G401 (cell line): ENCODE measurements around the gene SEC23IP. TPM values are rescaled to one million over a fixed set of nuclear protein-coding genes. Genes with fewer than 3 reads are reported as not detected.
"Not testable (repeated sequence)": the region's sequence is repeated elsewhere in the genome, so short reads cannot be mapped to it uniquely, and the experiment has no call there.

Experiments
- DNase-seq: peaks from one replicate; pipeline ENCODE4 v3.0.0-alpha.2; 2015; ENCODE audit warnings: low spot score
- in situ Hi-C: cut with HindIII; loops from 2 replicates; pipeline ENCODE4 v1.10.0; 2016; ENCODE audit warnings: low sequenced_read_pairs, mixed read lengths
- total RNA-seq: library from RNA; depleted of rRNA; stranded (reverse); fragments of >200 nt; shearing (Covaris generic); gene quantifications from 2 replicates; pipeline ENCODE4 v1.2.3, GENCODE V29; 2014; rRNA removed

The SEC23IP gene
- total RNA-seq, result 5.4 and 28.6 TPM in 2 replicates

GRCh38 chr10:119892188-119893065, at the start of gene SEC23IP:
TSS of gene SEC23IP (plus strand) at chr10:119892730. CDS start at chr10:119892783, 53 bp downstream.
- in situ Hi-C loops, result no loop called here
- DNase-seq, result peak; percentile 98

- no peak for DNase-seq
- in situ Hi-C loops, result no loop called here
These were observed 46.9 kb upstream of the SEC23IP start for GRCh38 chr10:119845656-119846055.

GRCh38 chr10:119849031-119849789, 43.3 kb upstream of the SEC23IP start:
- in situ Hi-C loops, result no loop called here
- no peak for DNase-seq

GRCh38 chr10:119849944-119850343, 42.6 kb upstream of the SEC23IP start:
- in situ Hi-C loops, result no loop called here
- no peak for DNase-seq

GRCh38 chr10:119852277-119852676, 40.3 kb upstream of the SEC23IP start:
- in situ Hi-C loops, result no loop called here
- DNase-seq, result no peak

- in situ Hi-C loops, result no loop called here
- peak; percentile 36 for DNase-seq
These were observed 39.7 kb upstream of the SEC23IP start for GRCh38 chr10:119852822-119853221.

GRCh38 chr10:119853574-119853973, 39.0 kb upstream of the SEC23IP start:
- in situ Hi-C loops, result no loop called here
- no peak for DNase-seq

- DNase-seq, result no peak
- in situ Hi-C loops, result no loop called here
These were observed 34.5 kb upstream of the SEC23IP start for GRCh38 chr10:119858063-119858462.

- peak; percentile 72 for DNase-seq
These were observed 32.9 kb upstream of the SEC23IP start for GRCh38 chr10:119859420-119860258.

GRCh38 chr10:119860866-119861607, 31.5 kb upstream of the SEC23IP start:
- in situ Hi-C loops, result no loop called here
- no peak for DNase-seq

More at GRCh38 chr10:119859420-119860258, 32.9 kb upstream of the SEC23IP start:
- in situ Hi-C loops, result no loop called here

- DNase-seq, result no peak
- in situ Hi-C loops, result no loop called here
These were observed 30.0 kb upstream of the SEC23IP start for GRCh38 chr10:119862524-119862923.

GRCh38 chr10:119863951-119864565, 28.5 kb upstream of the SEC23IP start:
- in situ Hi-C loops, result no loop called here

GRCh38 chr10:119865699-119866240, 26.8 kb upstream of the SEC23IP start:
- in situ Hi-C loops, result no loop called here
- no peak for DNase-seq

More at GRCh38 chr10:119863951-119864565, 28.5 kb upstream of the SEC23IP start:
- DNase-seq, result no peak

GRCh38 chr10:119867317-119867716, 25.2 kb upstream of the SEC23IP start:
- DNase-seq, result no peak
- in situ Hi-C loops, result no loop called here

GRCh38 chr10:119869398-119869797, 23.1 kb upstream of the SEC23IP start:
- in situ Hi-C loops, DNase-seq: not testable (repeated sequence)

GRCh38 chr10:119871881-119872609, 20.5 kb upstream of the SEC23IP start:
- in situ Hi-C loops, result no loop called here
- peak; percentile 40 for DNase-seq

- in situ Hi-C loops, result no loop called here
- DNase-seq, result no peak
These were observed 20.0 kb upstream of the SEC23IP start, which contains the start of gene MCMBP for GRCh38 chr10:119872610-119872859. TSS of gene MCMBP (minus strand) at chr10:119872843. CDS start at chr10:119872584, 259 bp downstream.
